Osteocyte (in vitro differentiated cells): ENCODE data around the gene SH3PXD2A. TPM values are rescaled to one million over a fixed set of nuclear protein-coding genes. Genes with fewer than 3 reads are reported as not detected.
"Not testable (repeated sequence)": the region's sequence is repeated elsewhere in the genome, so short reads cannot be mapped to it uniquely, and the experiment has no call there.

Experiments used
- DNase-seq: peaks from one replicate; pipeline ENCODE4 v3.0.0; 2021; ENCODE audit warnings: mixed read lengths; ENCODE audit not compliant: unreplicated experiment; ENCODE audit errors: extremely low spot score
- H3K27ac Mint-ChIP-seq: one replicate; pipeline ENCODE4 v1.8.0; 2021; ENCODE audit warnings: mild to moderate bottlenecking, mixed read lengths; ENCODE audit not compliant: unreplicated experiment
- H3K27me3 Mint-ChIP-seq: one replicate; pipeline ENCODE4 v1.8.0; 2021; ENCODE audit warnings: mixed read lengths; ENCODE audit not compliant: unreplicated experiment
- H3K36me3 Mint-ChIP-seq: one replicate; pipeline ENCODE4 v1.8.0; 2021; ENCODE audit warnings: mixed read lengths; ENCODE audit not compliant: unreplicated experiment
- H3K4me1 Mint-ChIP-seq: one replicate; pipeline ENCODE4 v1.8.0; 2021; ENCODE audit warnings: mixed read lengths; ENCODE audit not compliant: unreplicated experiment
- H3K4me3 Mint-ChIP-seq: one replicate; pipeline ENCODE4 v1.8.0; 2021; ENCODE audit warnings: mild to moderate bottlenecking, moderate library complexity, mixed read lengths; ENCODE audit not compliant: unreplicated experiment
- H3K9me3 Mint-ChIP-seq: one replicate; pipeline ENCODE4 v1.8.0; 2021; ENCODE audit warnings: mixed read lengths; ENCODE audit not compliant: unreplicated experiment
- CTCF ChIP-seq: fragments of 200-600 bp; sonication (generic); IDR thresholded peaks from 2 replicates; pipeline ENCODE4 v1.5.0; 2021; ENCODE audit warnings: antibody characterized with exemption, mild to moderate bottlenecking, moderate library complexity
- total RNA-seq: library from RNA; stranded (reverse); gene quantifications from 2 replicates; pipeline ENCODE4 v1.2.1, GENCODE V29; 2021

The SH3PXD2A gene
- total RNA-seq, 1 donor from 2014 or later, result 43.0 TPM

- DNase-seq, result no peak
- Mint-ChIP-seq H3K36me3 (no peaks in the 10 kb centered on the region), H3K4me3 (no peak overlapping the region), H3K27ac (no peak overlapping the region), H3K27me3 (peaks cover 27% of the 10 kb centered on the region), H3K9me3 (no peaks in the 10 kb centered on the region), H3K4me1 (peaks cover 36% of the 10 kb centered on the region)
- no peak for TF ChIP-seq CTCF
These were observed 37.3 kb downstream of the SH3PXD2A start for GRCh38 chr10:103818105-103818504.

- no peak overlapping the region for H3K4me3 Mint-ChIP-seq
- H3K27ac Mint-ChIP-seq, result no peak overlapping the region
- no peaks in the 10 kb centered on the region for H3K36me3 Mint-ChIP-seq
- H3K4me1 Mint-ChIP-seq, result peaks cover 37% of the 10 kb centered on the region
- peaks cover 19% of the 10 kb centered on the region for H3K27me3 Mint-ChIP-seq
- TF ChIP-seq CTCF, result no peak
- no peak for DNase-seq
- no peaks in the 10 kb centered on the region for H3K9me3 Mint-ChIP-seq
These were observed 38.9 kb downstream of the SH3PXD2A start for GRCh38 chr10:103816431-103816830.

- H3K27me3 Mint-ChIP-seq, result peaks cover 17% of the 10 kb centered on the region
- no peaks in the 10 kb centered on the region for H3K36me3 Mint-ChIP-seq
- no peak for DNase-seq
- peaks cover 27% of the 10 kb centered on the region for H3K4me1 Mint-ChIP-seq
- H3K4me3 Mint-ChIP-seq, result no peak overlapping the region
- H3K27ac Mint-ChIP-seq, result no peak overlapping the region
- H3K9me3 Mint-ChIP-seq, result no peaks in the 10 kb centered on the region
- no peak for TF ChIP-seq CTCF
These were observed 40.6 kb downstream of the SH3PXD2A start for GRCh38 chr10:103814626-103815370.

GRCh38 chr10:103814105-103814504, 41.3 kb downstream of the SH3PXD2A start:
- H3K27me3 Mint-ChIP-seq, result peaks cover 10% of the 10 kb centered on the region
- peaks cover 27% of the 10 kb centered on the region for H3K4me1 Mint-ChIP-seq
- no peaks in the 10 kb centered on the region for H3K9me3 Mint-ChIP-seq
- no peaks in the 10 kb centered on the region for H3K36me3 Mint-ChIP-seq
- no peak for TF ChIP-seq CTCF
- DNase-seq, result no peak
- peak overlapping the region; percentile 45 for H3K27ac Mint-ChIP-seq
- no peak overlapping the region for H3K4me3 Mint-ChIP-seq

- not testable (repeated sequence) for H3K9me3 Mint-ChIP-seq, H3K27ac Mint-ChIP-seq, H3K27me3 Mint-ChIP-seq, H3K36me3 Mint-ChIP-seq, H3K4me3 Mint-ChIP-seq, DNase-seq
- H3K4me1 Mint-ChIP-seq, result peaks cover 27% of the 10 kb centered on the region
These were observed 42.1 kb downstream of the SH3PXD2A start for GRCh38 chr10:103813312-103813711.
